ENCODE measurements around the gene QDPR. TPM values are rescaled to one million over a fixed set of nuclear protein-coding genes. Genes with fewer than 3 reads are reported as not detected.

Gene QDPR
- total and polyA plus RNA-seq, 2 experiments from 2014 or later, result 80.7 to 115 TPM

DNA sequence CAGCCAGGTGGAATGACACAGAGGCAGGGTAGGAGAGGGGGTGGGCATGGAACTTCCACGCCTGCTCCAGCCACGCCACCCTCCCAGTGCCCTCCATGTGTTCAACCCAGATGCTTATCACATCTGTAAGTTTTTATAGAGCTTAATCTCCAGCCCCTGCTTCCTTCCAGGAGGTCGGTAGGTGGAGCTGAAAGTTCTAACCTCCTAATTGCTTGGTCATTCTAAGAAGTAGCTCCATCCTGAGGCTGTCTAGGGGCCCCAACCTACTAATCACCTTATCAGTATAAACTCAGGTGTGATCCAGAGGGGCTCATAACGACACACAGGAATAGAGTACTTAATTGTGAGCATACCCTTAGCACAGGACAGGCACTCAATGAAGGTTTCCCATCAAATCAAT is 18.3 kb downstream of the QDPR start:
- no peaks in the 10 kb centered on the region for H3K27me3 ChIP-seq
- TF ChIP-seq, protein P1, sequence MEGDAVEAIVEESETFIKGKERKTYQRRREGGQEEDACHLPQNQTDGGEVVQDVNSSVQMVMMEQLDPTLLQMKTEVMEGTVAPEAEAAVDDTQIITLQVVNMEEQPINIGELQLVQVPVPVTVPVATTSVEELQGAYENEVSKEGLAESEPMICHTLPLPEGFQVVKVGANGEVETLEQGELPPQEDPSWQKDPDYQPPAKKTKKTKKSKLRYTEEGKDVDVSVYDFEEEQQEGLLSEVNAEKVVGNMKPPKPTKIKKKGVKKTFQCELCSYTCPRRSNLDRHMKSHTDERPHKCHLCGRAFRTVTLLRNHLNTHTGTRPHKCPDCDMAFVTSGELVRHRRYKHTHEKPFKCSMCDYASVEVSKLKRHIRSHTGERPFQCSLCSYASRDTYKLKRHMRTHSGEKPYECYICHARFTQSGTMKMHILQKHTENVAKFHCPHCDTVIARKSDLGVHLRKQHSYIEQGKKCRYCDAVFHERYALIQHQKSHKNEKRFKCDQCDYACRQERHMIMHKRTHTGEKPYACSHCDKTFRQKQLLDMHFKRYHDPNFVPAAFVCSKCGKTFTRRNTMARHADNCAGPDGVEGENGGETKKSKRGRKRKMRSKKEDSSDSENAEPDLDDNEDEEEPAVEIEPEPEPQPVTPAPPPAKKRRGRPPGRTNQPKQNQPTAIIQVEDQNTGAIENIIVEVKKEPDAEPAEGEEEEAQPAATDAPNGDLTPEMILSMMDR (IDR thresholded peaks at IDR 0.05; ENCODE audit: low read depth, low read length), result no peak
- DNase-seq (ENCODE audit: low read depth in 1 of 2, low spot score in 1 of 2), result no peak
- no peak overlapping the region for H3K4me3 ChIP-seq
- no peaks in the 10 kb centered on the region for H3K4me1 ChIP-seq (ENCODE audit: low read depth)
- H3K27ac ChIP-seq, result no peak overlapping the region
- no peaks in the 10 kb centered on the region for H3K9me3 ChIP-seq (ENCODE audit: low read depth)
- peaks cover 13% of the 10 kb centered on the region for H3K36me3 ChIP-seq

DNA sequence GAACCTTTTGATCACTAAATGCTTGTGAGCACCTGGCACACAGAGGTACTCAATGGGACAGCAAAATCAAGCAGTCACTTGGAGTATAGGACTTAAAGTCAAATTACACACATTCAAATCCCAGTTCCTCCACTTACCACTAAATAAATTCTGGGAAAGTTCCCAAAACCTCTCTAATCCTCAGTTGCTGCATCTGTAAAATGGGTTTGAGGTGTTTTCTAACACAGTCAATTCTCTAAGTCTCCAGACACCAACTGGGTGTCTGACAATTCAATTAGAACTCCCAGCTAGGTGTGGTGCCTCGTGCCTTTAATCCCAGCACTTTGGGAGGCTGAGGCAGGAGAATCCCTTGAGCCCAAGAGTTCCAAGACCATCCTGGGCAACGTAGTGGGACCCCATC is 19.0 kb downstream of the QDPR start:
- Histone ChIP-seq H3K36me3 (peaks cover 14% of the 10 kb centered on the region), H3K9me3 (ENCODE audit: low read depth) (no peaks in the 10 kb centered on the region), H3K4me1 (ENCODE audit: low read depth) (no peaks in the 10 kb centered on the region), H3K4me3 (no peak overlapping the region), H3K27me3 (no peaks in the 10 kb centered on the region), H3K27ac (no peak overlapping the region)
- TF ChIP-seq, protein P1 (IDR thresholded peaks at IDR 0.05; ENCODE audit: low read depth, low read length), result no peak
- no peak for DNase-seq (ENCODE audit: low read depth in 1 of 2, low spot score in 1 of 2)

DNA sequence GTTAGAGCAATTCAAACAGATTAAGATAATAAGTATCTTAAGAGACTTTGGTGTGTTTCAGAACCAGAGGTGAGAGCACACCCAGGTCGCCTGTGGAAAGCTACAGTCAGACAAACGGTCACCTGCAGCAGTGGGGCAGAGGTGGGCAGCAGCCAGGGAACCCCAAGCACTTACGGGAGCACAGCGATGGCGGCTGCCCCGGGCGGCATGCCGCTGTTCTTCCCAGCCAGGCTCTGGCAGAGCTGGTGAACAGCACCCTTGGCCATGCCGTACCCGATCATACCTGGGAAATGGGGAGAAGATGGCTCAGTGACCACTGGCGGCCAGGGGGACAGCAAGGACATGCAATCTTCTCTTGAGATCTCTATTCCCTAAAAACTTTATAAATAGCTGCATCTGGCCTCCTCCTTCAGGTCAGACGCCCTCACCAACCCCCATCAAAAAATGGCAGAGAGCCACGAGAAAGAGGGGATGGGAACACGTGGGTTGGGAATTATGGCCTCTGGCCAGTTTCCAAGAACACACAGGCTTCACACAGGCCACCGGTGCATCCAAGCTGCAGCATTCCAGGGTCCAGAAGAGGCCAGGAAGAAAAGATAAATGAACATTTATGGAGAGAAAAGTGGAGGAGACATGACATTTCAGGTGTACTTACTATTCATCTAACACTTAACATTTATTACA is 19.7 kb downstream of the QDPR start:
- Histone ChIP-seq H3K4me1 (ENCODE audit: low read depth) (no peaks in the 10 kb centered on the region), H3K27ac (no peak overlapping the region), H3K36me3 (peaks cover 18% of the 10 kb centered on the region), H3K9me3 (ENCODE audit: low read depth) (no peaks in the 10 kb centered on the region), H3K4me3 (no peak overlapping the region), H3K27me3 (no peaks in the 10 kb centered on the region)
- peak in 1 of 2 donors; percentile 31 for DNase-seq (ENCODE audit: low read depth in 1 of 2, low spot score in 1 of 2)
- TF ChIP-seq, protein P1 (IDR thresholded peaks at IDR 0.05; ENCODE audit: low read depth, low read length), result no peak

DNA sequence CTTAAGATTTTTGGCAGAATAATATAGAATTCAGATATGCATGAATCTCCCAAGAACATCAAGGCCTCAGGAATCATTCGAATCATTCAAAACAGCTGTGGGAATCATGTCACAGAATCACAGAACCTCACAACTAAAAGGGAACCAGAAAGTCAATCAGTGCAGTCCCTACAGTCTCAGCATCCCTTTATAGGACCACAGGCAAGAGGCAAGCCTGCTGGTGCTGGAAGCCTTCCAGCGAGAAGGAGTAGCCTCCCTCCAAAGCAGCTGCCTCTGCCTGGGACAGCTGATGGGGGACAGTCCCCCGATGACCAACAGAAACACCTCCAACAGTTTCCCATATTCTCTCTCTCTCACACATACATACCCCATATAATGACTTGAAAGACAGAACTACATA is 20.7 kb downstream of the QDPR start:
- Histone ChIP-seq H3K36me3 (peaks cover 25% of the 10 kb centered on the region), H3K4me1 (ENCODE audit: low read depth) (no peaks in the 10 kb centered on the region), H3K27ac (no peak overlapping the region), H3K9me3 (ENCODE audit: low read depth) (no peaks in the 10 kb centered on the region), H3K27me3 (no peaks in the 10 kb centered on the region), H3K4me3 (no peak overlapping the region)
- DNase-seq (ENCODE audit: low read depth in 1 of 2, low spot score in 1 of 2), result no peak
- TF ChIP-seq, protein P1 (IDR thresholded peaks at IDR 0.05; ENCODE audit: low read depth, low read length), result no peak

DNA sequence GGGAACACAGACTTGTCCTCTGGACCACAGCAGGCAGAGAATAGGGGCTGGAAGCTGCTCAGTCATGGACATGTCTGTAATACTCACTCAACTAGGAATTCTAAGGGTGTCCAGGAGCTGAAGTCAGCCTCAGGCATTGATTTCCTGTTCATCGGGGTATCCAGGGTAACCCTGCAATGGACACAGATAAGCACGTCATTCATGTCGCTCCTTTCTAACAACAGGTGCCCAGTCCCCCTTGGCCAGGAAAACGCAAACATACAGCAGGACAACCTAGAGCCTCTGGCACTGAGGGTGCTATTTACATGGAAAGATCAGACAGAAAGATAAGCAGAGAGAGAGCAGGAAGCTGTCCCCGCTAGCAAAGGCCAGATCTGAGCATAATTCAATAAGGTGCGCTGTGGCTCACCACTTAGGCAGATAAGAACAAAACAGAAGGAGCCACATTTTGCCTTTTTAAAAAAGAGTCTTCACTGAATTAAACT is 21.3 kb downstream of the QDPR start:
- no peaks in the 10 kb centered on the region for H3K9me3 ChIP-seq (ENCODE audit: low read depth)
- no peaks in the 10 kb centered on the region for H3K4me1 ChIP-seq (ENCODE audit: low read depth)
- DNase-seq (ENCODE audit: low read depth in 1 of 2, low spot score in 1 of 2), result no peak
- TF ChIP-seq, protein P1 (IDR thresholded peaks at IDR 0.05; ENCODE audit: low read depth, low read length), result no peak
- no peak overlapping the region for H3K4me3 ChIP-seq
- H3K36me3 ChIP-seq, result peaks cover 27% of the 10 kb centered on the region
- peak overlapping the region; percentile 43 for H3K27ac ChIP-seq
- no peaks in the 10 kb centered on the region for H3K27me3 ChIP-seq
